Thyroid gland (tissue), 4 donors: ENCODE data around the gene RNF123.

ENCODE experiments used
- POLR2A ChIP-seq, 2 donors: fragments of 450-650 bp; IDR thresholded peaks; one replicate each; pipeline ENCODE4 v1.6.1; 2017; ENCODE audit warnings: antibody characterized with exemption in 2 of 2, mild to moderate bottlenecking in 2 of 2, moderate library complexity in 1 of 2
- TF ChIP-seq, protein P1 (sequence below), 6 experiments: fragments of 200-600 bp in 3 of 6; fragments of 450-650 bp in 3 of 6; sonication (generic) in 3 of 6; IDR thresholded peaks; one replicate each; pipeline ENCODE4 v1.5.1; 2016 to 2019; ENCODE audit warnings: antibody characterized with exemption in 6 of 6, mild to moderate bottlenecking in 2 of 6, inconsistent platforms in 1 of 6, moderate library complexity in 1 of 6

DNA sequence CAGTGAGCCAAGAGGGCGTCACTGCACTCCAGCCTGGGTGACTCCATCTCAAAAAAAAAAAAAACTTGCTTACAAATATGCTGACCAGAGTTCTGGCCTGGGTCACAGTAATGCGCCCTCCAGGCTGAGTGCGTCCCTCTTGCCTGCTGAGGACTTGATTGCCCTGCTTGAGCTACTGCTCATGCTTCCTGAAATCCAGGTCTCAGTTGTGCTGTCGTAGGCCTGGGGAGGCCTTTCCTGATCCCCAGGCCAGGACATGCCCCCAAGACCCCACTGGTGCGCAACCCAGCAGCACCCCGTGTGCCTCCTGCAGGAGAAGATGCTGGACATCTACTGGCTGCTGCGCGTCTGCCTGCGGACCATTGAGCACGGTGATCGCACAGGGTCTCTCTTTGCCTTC, 22.8 kb downstream of the RNF123 start:
- TF ChIP-seq, protein P1, sequence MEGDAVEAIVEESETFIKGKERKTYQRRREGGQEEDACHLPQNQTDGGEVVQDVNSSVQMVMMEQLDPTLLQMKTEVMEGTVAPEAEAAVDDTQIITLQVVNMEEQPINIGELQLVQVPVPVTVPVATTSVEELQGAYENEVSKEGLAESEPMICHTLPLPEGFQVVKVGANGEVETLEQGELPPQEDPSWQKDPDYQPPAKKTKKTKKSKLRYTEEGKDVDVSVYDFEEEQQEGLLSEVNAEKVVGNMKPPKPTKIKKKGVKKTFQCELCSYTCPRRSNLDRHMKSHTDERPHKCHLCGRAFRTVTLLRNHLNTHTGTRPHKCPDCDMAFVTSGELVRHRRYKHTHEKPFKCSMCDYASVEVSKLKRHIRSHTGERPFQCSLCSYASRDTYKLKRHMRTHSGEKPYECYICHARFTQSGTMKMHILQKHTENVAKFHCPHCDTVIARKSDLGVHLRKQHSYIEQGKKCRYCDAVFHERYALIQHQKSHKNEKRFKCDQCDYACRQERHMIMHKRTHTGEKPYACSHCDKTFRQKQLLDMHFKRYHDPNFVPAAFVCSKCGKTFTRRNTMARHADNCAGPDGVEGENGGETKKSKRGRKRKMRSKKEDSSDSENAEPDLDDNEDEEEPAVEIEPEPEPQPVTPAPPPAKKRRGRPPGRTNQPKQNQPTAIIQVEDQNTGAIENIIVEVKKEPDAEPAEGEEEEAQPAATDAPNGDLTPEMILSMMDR (IDR thresholded peaks at IDR 0.05) = no peak
- no peak for TF ChIP-seq POLR2A (IDR thresholded peaks at IDR 0.05)
